Gastroesophageal sphincter (tissue), 3 donors: ENCODE results near the gene HS3ST3B1.

Experiments used
- EP300 ChIP-seq: sonication (generic); formaldehyde crosslinking; IDR thresholded peaks from one replicate; pipeline ENCODE4 v1.6.1; 2017; ENCODE audit warnings: antibody characterized with exemption, mild to moderate bottlenecking
- POLR2A ChIP-seq, 2 donors: fragments of 450-650 bp; IDR thresholded peaks; one replicate each; pipeline ENCODE4 v1.6.1; 2017; ENCODE audit warnings: antibody characterized with exemption in 2 of 2, mild to moderate bottlenecking in 2 of 2, moderate library complexity in 1 of 2
- POLR2AphosphoS5 ChIP-seq: sonication (generic); formaldehyde crosslinking; IDR thresholded peaks from one replicate; pipeline ENCODE4 v1.6.1; 2017; ENCODE audit warnings: antibody characterized with exemption
- TF ChIP-seq, protein P1 (sequence below), 4 experiments: fragments of 200-600 bp in 2 of 4; fragments of 450-650 bp in 2 of 4; sonication (generic) in 1 of 4; IDR thresholded peaks; one replicate each; pipeline ENCODE4 v1.5.1; 2017 to 2019; ENCODE audit warnings: antibody characterized with exemption in 4 of 4, mild to moderate bottlenecking in 2 of 4, moderate library complexity in 2 of 4

DNA sequence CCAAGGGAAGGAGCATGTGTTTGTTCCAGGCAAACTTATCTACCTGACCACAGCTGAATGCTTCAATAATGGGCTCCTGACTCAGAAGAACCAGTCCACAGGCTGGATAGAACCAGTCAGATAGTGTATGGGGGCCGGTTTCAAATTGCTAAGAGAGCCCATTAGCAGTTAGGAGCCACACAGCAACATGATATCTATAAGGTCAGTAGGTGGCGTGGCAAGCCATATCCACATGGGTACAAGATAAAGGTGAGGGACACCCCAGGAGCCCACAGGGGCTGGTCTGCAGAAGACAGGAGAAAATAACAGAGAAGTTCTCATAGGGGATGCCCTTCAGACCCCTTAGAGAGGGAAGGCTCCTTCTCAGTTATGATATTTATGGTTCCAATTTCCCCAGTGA, 32.6 kb upstream of the HS3ST3B1 start:
- TF ChIP-seq, protein P1, sequence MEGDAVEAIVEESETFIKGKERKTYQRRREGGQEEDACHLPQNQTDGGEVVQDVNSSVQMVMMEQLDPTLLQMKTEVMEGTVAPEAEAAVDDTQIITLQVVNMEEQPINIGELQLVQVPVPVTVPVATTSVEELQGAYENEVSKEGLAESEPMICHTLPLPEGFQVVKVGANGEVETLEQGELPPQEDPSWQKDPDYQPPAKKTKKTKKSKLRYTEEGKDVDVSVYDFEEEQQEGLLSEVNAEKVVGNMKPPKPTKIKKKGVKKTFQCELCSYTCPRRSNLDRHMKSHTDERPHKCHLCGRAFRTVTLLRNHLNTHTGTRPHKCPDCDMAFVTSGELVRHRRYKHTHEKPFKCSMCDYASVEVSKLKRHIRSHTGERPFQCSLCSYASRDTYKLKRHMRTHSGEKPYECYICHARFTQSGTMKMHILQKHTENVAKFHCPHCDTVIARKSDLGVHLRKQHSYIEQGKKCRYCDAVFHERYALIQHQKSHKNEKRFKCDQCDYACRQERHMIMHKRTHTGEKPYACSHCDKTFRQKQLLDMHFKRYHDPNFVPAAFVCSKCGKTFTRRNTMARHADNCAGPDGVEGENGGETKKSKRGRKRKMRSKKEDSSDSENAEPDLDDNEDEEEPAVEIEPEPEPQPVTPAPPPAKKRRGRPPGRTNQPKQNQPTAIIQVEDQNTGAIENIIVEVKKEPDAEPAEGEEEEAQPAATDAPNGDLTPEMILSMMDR (IDR thresholded peaks at IDR 0.05) = no peak
- TF ChIP-seq POLR2A (IDR thresholded peaks at IDR 0.05) (no peak), EP300 (no peak), POLR2AphosphoS5 (no peak)
